Measurements from ENCODE around the gene IGSF3.
A peak's percentile ranks its signal among the peaks of the same experiment; 100 is the strongest.
"Not testable (repeated sequence)": the region's sequence is repeated elsewhere in the genome, so short reads cannot be mapped to it uniquely, and the experiment has no call there.

Gene IGSF3

GRCh38 chr1:116626915-116627314 is 40.6 kb downstream of the IGSF3 start:
- DNase-seq: peak; percentile 40

DNA sequence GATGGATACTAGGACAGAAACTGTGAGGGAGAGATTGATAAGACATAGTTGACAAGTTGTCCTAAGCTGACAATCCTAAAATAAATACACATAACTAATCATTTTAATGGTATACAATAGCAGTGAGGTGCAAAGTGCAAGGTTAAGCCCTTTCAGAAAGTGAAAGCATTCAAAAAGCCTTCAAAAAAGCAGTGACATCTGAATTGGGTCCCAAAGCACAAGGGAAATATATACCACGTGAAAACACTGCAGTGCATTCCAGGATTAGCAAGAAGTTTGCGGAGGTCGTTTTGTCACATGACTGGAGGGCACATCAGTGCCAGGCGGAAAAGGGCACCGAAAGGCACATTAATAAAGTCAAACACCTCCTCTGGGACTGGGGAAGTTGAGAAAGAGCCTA is 42.4 kb downstream of the IGSF3 start:
- DNase-seq: not testable (repeated sequence)

- no peak for DNase-seq
Observed at GRCh38 chr1:116624040-116624439, 43.5 kb downstream of the IGSF3 start.

- not testable (repeated sequence) for DNase-seq
Observed at GRCh38 chr1:116622496-116622895, 45.0 kb downstream of the IGSF3 start.

GRCh38 chr1:116621756-116622155 is 45.8 kb downstream of the IGSF3 start:
- not testable (repeated sequence) for DNase-seq

- not testable (repeated sequence) for DNase-seq
Observed at GRCh38 chr1:116620392-116620791, 47.1 kb downstream of the IGSF3 start.

DNA sequence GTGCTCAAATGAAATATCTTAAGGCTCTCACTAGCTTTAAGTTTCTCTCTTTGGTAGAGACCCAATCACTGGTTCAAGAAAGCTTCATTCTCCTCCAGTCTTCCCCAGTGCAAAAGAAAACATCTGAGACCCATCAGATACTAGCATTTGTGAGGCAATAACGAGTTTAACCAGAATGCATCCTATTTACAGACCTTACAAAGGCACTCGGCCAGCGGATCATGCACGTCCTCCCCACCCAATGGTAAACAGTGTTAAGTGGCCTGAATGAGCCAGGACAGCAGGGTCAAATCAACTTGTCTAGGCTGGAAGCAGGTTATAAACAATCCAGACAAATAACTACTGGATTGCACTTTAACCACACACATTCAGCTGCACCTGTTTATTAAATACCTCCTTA is 48.4 kb downstream of the IGSF3 start:
- DNase-seq: not testable (repeated sequence)

- not testable (repeated sequence) for DNase-seq
Observed at GRCh38 chr1:116617808-116618207, 49.7 kb downstream of the IGSF3 start.

GRCh38 chr1:116613825-116614224 is 53.7 kb downstream of the IGSF3 start:
- not testable (repeated sequence) for DNase-seq

DNA sequence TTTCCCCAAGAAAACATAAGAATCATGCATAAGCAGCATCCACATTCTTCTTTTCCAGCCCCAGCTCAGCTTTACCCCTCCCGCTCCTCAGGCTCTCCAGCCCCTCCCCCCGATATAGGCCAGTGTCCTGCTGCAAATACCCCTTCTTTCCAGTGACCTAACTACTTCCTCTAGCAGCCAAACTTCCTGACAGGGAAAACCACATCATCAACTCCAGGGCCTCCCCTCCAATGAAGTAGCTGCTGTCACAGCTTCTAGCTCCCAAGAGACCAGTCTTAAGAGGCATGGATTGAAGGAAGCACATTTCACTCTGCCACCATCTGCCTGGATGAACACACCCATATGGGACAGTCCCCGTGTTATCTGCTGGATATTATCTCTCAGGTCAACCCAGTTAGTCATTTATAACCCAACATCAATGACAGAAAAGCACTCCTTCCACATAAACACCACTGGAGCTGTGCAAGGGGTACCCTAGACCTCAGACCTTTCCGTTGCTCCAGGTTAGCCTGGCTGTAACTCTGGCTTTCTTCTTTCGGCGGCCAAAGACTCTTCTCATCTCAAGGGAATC is 57.6 kb downstream of the IGSF3 start:
- not testable (repeated sequence) for DNase-seq

DNA sequence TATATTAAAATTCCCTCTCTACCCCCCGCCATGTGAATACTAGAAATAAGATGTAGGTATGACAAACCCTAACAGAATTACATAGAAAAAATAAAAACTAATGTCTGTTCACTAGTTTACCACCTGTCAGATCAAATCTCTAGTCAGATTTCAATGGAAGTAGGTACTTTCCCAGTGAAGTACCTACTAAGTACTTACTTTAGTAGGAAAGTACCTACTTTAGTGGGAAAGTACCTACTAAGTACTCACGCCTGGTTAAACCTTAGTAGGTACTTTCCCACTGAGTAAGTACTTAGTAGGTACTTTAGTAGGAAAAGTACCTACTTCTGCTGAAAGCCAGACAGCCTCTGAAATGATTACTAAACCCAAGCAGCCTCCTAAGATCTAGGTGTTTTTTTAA is 58.7 kb downstream of the IGSF3 start:
- DNase-seq: not testable (repeated sequence)

DNA sequence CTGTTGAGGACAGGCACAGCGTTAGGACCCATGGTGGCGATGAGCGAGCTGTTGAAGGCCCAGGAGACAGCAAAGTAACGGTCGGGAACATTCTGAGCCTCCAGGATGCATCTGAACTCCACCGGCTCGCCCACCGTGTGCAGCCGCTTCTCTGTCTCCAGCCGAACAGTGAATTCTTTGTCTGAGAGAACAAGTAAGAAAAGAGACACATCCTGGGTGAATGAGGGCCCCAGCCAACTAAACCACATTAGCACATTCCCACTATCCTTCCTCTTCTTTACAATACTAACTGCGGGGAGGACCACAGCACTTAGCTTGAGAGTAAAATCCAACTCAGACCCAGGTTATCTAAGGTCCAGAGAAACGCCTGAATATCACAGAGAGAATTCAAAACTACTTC is 59.4 kb downstream of the IGSF3 start:
- DNase-seq: not testable (repeated sequence)

GRCh38 chr1:116607463-116607862 is 60.1 kb downstream of the IGSF3 start:
- DNase-seq: not testable (repeated sequence)

DNA sequence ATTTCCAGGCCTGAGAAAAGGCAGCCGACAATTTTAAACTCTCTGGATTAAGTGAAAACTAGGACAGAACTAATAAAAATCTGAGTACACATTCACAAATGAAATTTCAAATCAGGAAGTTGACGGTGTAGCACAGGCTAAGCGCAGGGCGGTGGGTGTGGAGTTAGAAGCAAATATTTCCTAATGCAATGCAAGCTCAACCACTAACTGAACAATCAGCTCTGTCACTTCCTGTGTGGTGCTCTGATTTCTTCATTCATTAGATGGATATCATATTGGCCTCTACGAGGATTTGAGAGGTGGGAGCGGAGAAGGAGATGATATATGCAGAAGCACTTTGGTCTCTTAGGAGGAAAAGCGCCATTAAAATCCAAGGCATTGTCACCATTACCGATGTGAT is 61.5 kb downstream of the IGSF3 start:
- not testable (repeated sequence) for DNase-seq

- DNase-seq: no peak
Observed at GRCh38 chr1:116605315-116605714, 62.2 kb downstream of the IGSF3 start.

- DNase-seq: not testable (repeated sequence)
Observed at GRCh38 chr1:116604408-116604807, 63.1 kb downstream of the IGSF3 start.

DNA sequence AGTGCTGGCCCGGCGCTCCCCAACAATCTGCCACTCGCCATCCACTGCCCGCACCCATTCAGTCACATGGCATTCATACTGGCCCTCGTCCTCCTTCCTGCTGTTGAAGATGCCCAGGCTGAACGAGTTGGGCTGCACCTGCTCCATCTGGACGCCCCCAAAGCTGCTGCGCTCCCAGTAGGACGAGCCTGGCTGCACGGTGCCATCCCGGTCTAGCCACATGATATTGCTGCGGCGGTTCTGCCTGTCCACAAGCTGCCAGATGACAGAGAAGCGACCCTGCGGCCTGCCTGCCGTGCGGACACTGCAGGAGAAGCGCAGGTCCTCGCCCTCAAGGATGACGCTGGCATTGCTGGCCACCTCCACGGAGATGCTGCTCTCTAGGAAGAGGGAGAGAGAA is 63.9 kb downstream of the IGSF3 start:
- DNase-seq: not testable (repeated sequence)

DNA sequence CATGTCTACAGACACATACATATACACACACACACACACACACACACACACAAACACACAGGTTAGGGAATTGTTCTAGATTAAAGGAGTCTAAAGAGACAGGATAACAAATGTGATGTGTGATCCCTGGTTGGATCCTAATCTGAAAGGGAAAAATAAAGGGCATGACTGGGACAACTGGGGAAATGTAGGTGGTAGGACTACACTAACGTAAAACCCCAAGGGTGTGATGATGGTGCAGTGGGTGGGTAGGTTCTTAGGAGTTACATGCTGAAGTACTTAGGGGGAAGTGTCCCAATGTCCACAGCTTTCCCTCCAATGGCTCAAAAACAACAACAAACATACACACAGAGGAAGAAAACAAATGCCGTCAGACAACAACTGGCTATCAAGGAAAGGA is 68.2 kb downstream of the IGSF3 start:
- not testable (repeated sequence) for DNase-seq

GRCh38 chr1:116598420-116599036 is 69.0 kb downstream of the IGSF3 start:
- not testable (repeated sequence) for DNase-seq

DNA sequence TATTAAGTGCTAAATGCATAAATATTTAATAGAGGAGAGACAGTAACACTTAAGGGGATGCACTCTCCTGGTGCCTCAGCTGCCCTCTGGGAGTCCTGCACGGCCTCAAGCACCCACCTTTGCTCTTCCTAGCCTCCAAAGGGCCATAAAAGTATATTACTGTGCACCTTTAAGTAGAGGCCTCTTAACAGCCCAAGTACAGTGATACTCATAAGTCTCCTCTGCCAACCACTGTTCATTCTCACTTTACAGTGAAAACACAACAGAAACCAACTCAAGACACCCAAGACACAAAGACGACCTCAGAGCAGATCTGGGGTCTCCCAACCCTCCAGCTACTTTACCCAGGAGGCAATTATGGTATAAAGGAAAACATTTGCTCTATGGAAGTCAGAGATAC is 70.1 kb downstream of the IGSF3 start:
- DNase-seq: not testable (repeated sequence)

GRCh38 chr1:116596742-116597307 is 70.7 kb downstream of the IGSF3 start:
- not testable (repeated sequence) for DNase-seq

GRCh38 chr1:116595946-116596741 is 71.4 kb downstream of the IGSF3 start:
- not testable (repeated sequence) for DNase-seq

DNA sequence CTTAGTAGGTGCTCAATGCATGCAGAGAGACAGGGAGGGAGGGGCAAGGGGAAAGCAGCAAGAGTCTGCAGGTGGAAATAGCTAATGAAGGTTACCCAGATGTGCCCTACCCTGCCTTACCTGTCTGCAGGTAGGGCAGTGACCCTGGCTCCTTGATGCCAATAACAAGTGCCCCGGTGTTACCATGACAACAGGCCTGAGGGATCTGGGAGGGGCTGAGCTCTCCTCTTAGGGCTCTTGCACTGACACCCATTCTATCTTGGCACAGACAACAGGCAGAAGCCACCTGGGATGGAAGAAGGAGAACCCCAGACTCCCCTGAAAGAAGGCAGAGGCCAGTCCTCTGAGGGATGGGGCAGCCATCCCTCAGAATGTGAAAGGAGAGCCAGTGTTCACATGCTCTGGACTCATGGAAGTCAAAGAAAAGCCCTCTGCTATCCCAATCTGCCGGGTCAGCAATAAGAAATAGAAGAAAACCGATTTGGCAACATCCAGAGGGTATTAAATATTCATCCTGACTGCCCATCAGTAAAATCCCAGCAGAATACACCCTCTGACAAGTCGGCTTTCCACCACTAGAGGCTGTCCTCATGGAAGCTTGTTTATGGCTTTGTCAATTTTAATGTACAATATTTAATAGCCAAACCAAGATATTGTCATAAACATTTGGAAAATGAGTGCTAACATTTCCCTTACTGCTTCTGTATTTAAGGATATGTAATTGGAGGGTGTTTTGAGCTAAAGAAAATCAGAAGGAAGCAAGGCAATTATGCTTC is 72.3 kb downstream of the IGSF3 start:
- DNase-seq: not testable (repeated sequence)

Data from kidney glomerular epithelial cell (primary cell).